ENCODE measurements around the gene EPRS1.
"Not testable (repeated sequence)": the region's sequence is repeated elsewhere in the genome, so short reads cannot be mapped to it uniquely, and the experiment has no call there.

Gene EPRS1

GRCh38 chr1:220037810-220038209, 8.5 kb downstream of the EPRS1 start:
- not testable (repeated sequence) for DNase-seq

DNA sequence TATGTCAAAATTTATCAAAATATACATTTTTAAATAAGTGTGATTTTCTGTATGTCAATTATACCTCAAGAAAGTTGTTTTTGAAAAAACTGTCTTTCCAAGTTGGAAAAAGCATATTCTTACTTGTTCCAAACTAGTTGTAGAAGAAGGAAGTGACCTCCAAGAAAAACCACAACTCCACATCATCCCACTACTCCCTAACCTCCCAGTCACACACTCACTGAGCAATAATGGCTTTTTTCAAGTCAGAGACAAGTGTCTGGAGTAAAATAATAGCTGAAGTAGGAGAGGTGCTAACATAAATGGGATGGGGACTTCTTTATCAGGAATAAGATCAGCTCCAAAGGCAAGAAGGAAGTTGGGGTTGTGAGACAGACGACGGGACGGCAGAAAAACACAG, 13.4 kb downstream of the EPRS1 start:
- peak; percentile 10 to 25 (median 20) for DNase-seq

GRCh38 chr1:220031287-220031686, 15.0 kb downstream of the EPRS1 start:
- DNase-seq, result no peak

- no peak for DNase-seq
Measured at GRCh38 chr1:220028346-220028895, 17.9 kb downstream of the EPRS1 start.

DNA sequence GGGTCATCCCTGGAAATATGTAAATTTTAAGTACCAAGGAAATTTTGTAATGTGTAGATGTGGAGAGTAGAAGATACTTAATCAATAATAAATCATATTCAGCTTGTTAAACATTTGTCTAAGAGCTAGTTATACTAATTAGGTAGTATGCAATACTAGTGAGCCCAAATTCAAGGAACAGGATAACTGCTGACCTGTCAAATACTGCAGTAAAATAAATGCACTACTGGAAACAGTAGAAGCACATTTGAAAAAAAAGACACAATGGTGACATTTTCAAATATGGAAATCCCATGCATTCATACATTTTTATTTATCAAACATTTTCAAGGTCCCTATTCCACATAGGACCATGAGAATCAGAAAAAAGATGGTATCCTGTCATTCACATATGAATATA, 27.2 kb downstream of the EPRS1 start:
- no peak for DNase-seq

GRCh38 chr1:220013497-220013896, 32.8 kb downstream of the EPRS1 start:
- DNase-seq, result no peak

GRCh38 chr1:220012259-220012658, 34.0 kb downstream of the EPRS1 start:
- DNase-seq, result no peak

- DNase-seq, result no peak
Measured at GRCh38 chr1:220011620-220012019, 34.7 kb downstream of the EPRS1 start.

GRCh38 chr1:220007438-220007837, 38.9 kb downstream of the EPRS1 start:
- no peak for DNase-seq

- no peak for DNase-seq
Measured at GRCh38 chr1:220005489-220005888, 40.8 kb downstream of the EPRS1 start.

GRCh38 chr1:220003610-220004299, 42.5 kb downstream of the EPRS1 start:
- no peak for DNase-seq

DNA sequence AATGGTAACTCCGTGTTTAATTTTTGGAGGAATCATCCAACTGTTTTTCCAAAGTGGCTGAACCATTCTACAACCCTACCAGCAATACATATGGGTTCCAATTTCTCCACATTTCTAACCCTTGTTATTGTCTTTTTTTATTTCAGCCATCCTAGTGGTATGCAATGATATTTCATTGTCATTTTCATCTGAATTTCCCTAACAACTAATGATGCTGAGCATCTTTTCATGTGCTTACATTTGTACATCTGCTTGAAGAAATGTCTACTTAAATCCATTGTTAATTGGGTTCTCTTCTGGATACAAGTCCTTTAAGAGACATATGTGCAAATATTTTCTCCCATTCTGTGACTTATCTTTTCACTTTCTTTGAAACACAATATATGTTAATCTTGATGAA, 43.3 kb downstream of the EPRS1 start:
- DNase-seq, result no peak

- DNase-seq, result no peak
Measured at GRCh38 chr1:220001095-220001501, 45.2 kb downstream of the EPRS1 start.

DNA sequence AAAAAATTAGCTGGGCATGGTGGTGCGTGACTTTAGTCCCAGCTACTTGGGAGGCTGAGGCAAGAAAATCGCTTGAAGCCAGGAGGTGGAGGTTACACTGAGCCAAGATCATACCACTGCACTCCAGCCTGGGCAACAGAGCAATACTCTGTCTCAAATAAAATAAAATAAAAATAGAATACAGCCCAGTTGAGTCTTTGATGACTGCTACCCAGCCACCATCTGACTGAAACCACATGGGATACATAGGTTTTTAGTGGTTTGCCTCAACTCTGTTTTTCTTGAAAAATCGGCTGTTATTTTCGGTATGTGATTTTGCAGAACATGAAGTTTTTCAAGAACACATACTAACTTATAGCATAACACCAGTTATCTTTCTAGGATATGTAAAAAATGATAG, 46.5 kb downstream of the EPRS1 start:
- no peak for DNase-seq

Measured in suppressor macrophage treated with lipopolysaccharide for 1 hour (primary cell).